Uterus (tissue), 2 donors: ENCODE results near the gene CDC42BPG.

ENCODE experiments used
- POLR2A ChIP-seq, 2 donors: fragments of 450-650 bp; IDR thresholded peaks; one replicate each; pipeline ENCODE4 v1.6.1; 2016; ENCODE audit warnings: antibody characterized with exemption in 2 of 2, mild to moderate bottlenecking in 1 of 2, moderate library complexity in 1 of 2
- TF ChIP-seq, protein P1 (sequence below), 4 experiments: fragments of 200-600 bp in 2 of 4; fragments of 450-650 bp in 2 of 4; sonication (generic) in 2 of 4; IDR thresholded peaks; one replicate each; pipeline ENCODE4 v1.5.1; 2016 to 2019; ENCODE audit warnings: antibody characterized with exemption in 4 of 4, mild to moderate bottlenecking in 2 of 4, moderate library complexity in 1 of 4

DNA sequence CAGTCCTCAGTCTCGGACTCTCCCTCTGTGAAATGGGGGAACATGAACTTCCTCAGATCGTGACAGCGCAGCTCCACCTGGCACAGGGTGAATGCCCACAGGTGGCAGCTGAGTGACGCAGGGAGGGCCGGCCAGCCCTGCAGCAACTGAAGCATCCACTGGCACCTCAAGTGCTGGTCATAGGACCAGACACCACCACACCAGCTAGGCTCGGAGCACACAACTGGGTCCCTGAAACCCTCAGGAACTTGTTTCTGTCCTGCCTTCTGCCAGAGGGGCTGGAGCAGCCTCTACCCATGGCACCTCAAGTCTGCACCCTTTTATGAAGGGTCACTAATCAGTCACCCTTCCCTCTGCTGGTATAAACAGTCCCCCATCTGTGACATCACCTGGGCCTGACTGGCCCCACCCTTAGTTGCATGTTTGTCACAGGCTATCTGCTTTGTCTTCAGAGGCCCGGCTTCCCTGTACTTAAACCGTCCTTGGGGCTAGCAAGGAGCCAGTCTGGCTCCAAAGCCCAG, 7.4 kb upstream of the CDC42BPG start:
- TF ChIP-seq POLR2A (IDR thresholded peaks at IDR 0.05): no peak
- TF ChIP-seq, protein P1, sequence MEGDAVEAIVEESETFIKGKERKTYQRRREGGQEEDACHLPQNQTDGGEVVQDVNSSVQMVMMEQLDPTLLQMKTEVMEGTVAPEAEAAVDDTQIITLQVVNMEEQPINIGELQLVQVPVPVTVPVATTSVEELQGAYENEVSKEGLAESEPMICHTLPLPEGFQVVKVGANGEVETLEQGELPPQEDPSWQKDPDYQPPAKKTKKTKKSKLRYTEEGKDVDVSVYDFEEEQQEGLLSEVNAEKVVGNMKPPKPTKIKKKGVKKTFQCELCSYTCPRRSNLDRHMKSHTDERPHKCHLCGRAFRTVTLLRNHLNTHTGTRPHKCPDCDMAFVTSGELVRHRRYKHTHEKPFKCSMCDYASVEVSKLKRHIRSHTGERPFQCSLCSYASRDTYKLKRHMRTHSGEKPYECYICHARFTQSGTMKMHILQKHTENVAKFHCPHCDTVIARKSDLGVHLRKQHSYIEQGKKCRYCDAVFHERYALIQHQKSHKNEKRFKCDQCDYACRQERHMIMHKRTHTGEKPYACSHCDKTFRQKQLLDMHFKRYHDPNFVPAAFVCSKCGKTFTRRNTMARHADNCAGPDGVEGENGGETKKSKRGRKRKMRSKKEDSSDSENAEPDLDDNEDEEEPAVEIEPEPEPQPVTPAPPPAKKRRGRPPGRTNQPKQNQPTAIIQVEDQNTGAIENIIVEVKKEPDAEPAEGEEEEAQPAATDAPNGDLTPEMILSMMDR (IDR thresholded peaks at IDR 0.05): no peak
